ENCODE results near the gene PITPNM1. TPM values are rescaled to one million over a fixed set of nuclear protein-coding genes. Genes with fewer than 3 reads are reported as not detected.

Gene PITPNM1
- total and polyA plus RNA-seq, 2 experiments from 2014 or later, result 9.1 to 57.1 TPM

DNA sequence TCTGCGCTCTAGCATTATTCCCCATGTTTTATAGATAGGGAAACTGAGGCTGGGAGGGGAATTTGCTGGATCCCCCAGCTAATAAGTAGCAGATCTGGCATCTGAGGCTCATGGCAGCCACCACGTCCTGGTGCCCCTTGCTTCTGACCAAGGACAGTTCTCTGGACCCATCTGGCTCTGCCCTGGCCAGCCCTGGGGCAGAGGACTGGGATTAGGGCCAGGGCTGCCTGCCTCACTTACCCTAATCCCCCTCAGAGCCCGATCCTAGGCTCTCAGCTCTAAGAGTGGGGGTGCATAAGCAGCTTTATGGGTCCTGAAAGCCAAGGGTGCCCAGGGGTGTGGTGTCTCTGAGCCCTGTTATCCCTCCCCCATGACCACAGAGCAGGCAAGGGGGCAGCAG lies 50.1 kb downstream of the PITPNM1 start, which contains the start of gene CABP4 (continued):
- TF ChIP-seq, protein P1, sequence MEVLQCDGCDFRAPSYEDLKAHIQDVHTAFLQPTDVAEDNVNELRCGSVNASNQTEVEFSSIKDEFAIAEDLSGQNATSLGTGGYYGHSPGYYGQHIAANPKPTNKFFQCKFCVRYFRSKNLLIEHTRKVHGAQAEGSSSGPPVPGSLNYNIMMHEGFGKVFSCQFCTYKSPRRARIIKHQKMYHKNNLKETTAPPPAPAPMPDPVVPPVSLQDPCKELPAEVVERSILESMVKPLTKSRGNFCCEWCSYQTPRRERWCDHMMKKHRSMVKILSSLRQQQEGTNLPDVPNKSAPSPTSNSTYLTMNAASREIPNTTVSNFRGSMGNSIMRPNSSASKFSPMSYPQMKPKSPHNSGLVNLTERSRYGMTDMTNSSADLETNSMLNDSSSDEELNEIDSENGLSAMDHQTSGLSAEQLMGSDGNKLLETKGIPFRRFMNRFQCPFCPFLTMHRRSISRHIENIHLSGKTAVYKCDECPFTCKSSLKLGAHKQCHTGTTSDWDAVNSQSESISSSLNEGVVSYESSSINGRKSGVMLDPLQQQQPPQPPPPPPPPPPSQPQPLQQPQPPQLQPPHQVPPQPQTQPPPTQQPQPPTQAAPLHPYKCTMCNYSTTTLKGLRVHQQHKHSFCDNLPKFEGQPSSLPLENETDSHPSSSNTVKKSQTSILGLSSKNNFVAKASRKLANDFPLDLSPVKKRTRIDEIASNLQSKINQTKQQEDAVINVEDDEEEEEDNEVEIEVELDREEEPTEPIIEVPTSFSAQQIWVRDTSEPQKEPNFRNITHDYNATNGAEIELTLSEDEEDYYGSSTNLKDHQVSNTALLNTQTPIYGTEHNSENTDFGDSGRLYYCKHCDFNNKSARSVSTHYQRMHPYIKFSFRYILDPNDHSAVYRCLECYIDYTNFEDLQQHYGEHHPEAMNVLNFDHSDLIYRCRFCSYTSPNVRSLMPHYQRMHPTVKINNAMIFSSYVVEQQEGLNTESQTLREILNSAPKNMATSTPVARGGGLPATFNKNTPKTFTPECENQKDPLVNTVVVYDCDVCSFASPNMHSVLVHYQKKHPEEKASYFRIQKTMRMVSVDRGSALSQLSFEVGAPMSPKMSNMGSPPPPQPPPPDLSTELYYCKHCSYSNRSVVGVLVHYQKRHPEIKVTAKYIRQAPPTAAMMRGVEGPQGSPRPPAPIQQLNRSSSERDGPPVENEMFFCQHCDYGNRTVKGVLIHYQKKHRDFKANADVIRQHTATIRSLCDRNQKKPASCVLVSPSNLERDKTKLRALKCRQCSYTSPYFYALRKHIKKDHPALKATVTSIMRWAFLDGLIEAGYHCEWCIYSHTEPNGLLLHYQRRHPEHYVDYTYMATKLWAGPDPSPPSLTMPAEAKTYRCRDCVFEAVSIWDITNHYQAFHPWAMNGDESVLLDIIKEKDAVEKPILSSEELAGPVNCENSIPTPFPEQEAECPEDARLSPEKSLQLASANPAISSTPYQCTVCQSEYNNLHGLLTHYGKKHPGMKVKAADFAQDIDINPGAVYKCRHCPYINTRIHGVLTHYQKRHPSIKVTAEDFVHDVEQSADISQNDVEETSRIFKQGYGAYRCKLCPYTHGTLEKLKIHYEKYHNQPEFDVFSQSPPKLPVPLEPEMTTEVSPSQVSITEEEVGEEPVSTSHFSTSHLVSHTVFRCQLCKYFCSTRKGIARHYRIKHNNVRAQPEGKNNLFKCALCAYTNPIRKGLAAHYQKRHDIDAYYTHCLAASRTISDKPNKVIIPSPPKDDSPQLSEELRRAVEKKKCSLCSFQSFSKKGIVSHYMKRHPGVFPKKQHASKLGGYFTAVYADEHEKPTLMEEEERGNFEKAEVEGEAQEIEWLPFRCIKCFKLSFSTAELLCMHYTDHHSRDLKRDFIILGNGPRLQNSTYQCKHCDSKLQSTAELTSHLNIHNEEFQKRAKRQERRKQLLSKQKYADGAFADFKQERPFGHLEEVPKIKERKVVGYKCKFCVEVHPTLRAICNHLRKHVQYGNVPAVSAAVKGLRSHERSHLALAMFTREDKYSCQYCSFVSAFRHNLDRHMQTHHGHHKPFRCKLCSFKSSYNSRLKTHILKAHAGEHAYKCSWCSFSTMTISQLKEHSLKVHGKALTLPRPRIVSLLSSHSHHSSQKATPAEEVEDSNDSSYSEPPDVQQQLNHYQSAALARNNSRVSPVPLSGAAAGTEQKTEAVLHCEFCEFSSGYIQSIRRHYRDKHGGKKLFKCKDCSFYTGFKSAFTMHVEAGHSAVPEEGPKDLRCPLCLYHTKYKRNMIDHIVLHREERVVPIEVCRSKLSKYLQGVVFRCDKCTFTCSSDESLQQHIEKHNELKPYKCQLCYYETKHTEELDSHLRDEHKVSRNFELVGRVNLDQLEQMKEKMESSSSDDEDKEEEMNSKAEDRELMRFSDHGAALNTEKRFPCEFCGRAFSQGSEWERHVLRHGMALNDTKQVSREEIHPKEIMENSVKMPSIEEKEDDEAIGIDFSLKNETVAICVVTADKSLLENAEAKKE (CRISPR knock-in tag; IDR thresholded peaks at IDR 0.05), result no peak
- TF ChIP-seq CREB1 (CRISPR knock-in tag; IDR thresholded peaks at IDR 0.05; ENCODE audit: low read depth), result no peak

DNA sequence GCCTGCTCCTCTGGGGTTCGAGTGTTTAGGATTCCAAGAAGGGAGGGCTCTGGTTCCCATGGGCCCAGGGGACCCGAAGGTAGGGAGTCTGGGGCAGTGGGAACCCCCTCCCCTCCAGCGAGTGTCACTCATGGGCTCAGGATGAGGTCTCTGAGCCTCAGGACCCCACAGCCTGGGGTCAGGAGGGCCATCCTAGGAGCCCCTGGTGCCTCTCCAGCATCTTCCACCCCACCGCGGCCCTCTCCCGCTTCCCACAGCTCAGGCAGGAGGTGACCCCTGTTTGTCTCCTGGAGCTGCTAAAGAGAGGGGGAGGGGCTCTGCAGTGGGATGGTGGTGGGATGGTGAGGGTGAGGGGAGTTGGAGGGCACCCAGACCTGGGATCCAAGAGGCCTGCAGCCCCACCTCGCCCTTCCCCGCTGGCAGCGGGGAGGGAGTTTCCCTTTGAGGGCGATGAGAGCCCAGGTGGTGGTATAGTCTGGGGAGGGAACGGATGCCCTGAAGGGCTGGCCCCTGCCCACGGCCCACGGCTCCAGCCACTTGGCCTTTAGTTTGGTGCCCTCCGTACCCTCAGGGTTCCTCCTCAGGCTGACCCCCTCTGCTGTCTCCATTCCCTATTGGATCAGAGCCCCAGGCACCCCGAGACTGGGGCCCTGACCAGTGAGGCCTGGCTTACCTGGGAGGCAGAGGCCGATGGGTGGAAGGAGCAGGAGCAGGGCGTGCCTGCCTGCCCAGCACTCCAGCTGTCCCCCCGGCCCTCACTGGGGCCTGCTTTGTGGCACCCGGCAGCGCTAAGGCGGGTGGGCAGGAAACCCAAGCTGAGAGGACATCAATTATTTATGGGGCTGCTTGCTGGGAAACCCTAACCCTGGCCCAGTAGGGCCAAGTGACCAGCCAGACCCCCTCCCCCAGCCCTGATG lies 51.1 kb downstream of the PITPNM1 start:
- Mint-ChIP-seq H3K4me1 (no peaks in the 10 kb centered on the region), H3K27ac (no peak overlapping the region), H3K9me3 (no peaks in the 10 kb centered on the region), H3K4me3 (no peak overlapping the region), H3K36me3 (ENCODE audit: low read depth) (no peaks in the 10 kb centered on the region), H3K27me3 (ENCODE audit: insufficient read depth, low read depth, poor library complexity) (peaks cover 8% of the 10 kb centered on the region)
- H3K79me2 ChIP-seq (replicated peaks; ENCODE audit: insufficient read depth), result no peaks in the 10 kb centered on the region
- H3K9me2 ChIP-seq (ENCODE audit: insufficient read depth), result no peaks in the 10 kb centered on the region
- no peak overlapping the region for H3K27ac ChIP-seq (ENCODE audit: low read depth)
- H3K4me3 ChIP-seq, result no peak overlapping the region
- H2AFZ ChIP-seq, result no peak overlapping the region
- H3K27me3 ChIP-seq (ENCODE audit: insufficient read depth), result no peaks in the 10 kb centered on the region
- no peaks in the 10 kb centered on the region for H4K20me1 ChIP-seq (replicated peaks; ENCODE audit: insufficient read depth)
- no peaks in the 10 kb centered on the region for H3K4me1 ChIP-seq (ENCODE audit: insufficient read depth)
- H3F3A ChIP-seq (replicated peaks; ENCODE audit: low read depth), result no peaks in the 10 kb centered on the region
- H3K4me2 ChIP-seq, result no peak overlapping the region
- DNase-seq (ENCODE audit: low spot score) (no peak), ATAC-seq (no peak)
- no peaks in the 10 kb centered on the region for H3K36me3 ChIP-seq (ENCODE audit: insufficient read depth)
- TF ChIP-seq, protein P1 (CRISPR knock-in tag; IDR thresholded peaks at IDR 0.05), result no peak
- no peak for TF ChIP-seq CREB1 (CRISPR knock-in tag; IDR thresholded peaks at IDR 0.05; ENCODE audit: low read depth)
- TF ChIP-seq EZH2 (IDR thresholded peaks at IDR 0.05; ENCODE audit: low read depth, unreplicated experiment), result no peak
- TF ChIP-seq STAT1 (IDR thresholded peaks at IDR 0.05; ENCODE audit: unreplicated experiment), result no peak
